Hepatocyte (in vitro differentiated cells): Measurements from ENCODE around the gene PTPRN.

Experiments used
- CTCF ChIP-seq: fragments of 200-600 bp; sonication (generic); IDR thresholded peaks from 2 replicates; pipeline ENCODE4 v1.5.1; 2016; ENCODE audit warnings: antibody characterized with exemption, mild to moderate bottlenecking; ENCODE audit not compliant: poor library complexity
- EZH2phosphoT487 ChIP-seq: fragments of 200-600 bp; sonication (generic); IDR thresholded peaks from one replicate; pipeline ENCODE4 v1.6.1; 2018; ENCODE audit warnings: antibody characterized with exemption, mild to moderate bottlenecking, low read depth, moderate library complexity; ENCODE audit not compliant: unreplicated experiment, severe bottlenecking

GRCh38 chr2:219279916-219280516 is 29.2 kb downstream of the PTPRN start:
- no peak for TF ChIP-seq CTCF
- no peak for TF ChIP-seq EZH2phosphoT487
